Testis (tissue), 3 donors: Measurements from ENCODE around the gene ITGB5. TPM values are rescaled to one million over a fixed set of nuclear protein-coding genes. Genes with fewer than 3 reads are reported as not detected.

ENCODE experiments used
- DNase-seq: peaks from one replicate; pipeline ENCODE4 v3.0.0-alpha.2; 2019
- H3K27ac ChIP-seq, 2 donors: fragments of 200-600 bp; sonication (generic); one replicate each; pipeline ENCODE4 v1.5.1; 2019
- H3K27me3 ChIP-seq: fragments of 200-600 bp; sonication (generic); one replicate; pipeline ENCODE4 v1.5.1; 2019
- H3K36me3 ChIP-seq: fragments of 200-600 bp; sonication (generic); one replicate; pipeline ENCODE4 v1.5.1; 2017; ENCODE audit warnings: low read depth; ENCODE audit errors: missing control alignments
- H3K4me1 ChIP-seq: fragments of 200-600 bp; sonication (generic); one replicate; pipeline ENCODE4 v1.5.1; 2019
- H3K4me3 ChIP-seq, 2 donors: fragments of 200-600 bp; sonication (generic); one replicate each; pipeline ENCODE4 v1.5.1; 2017 to 2019
- H3K9me3 ChIP-seq: fragments of 200-600 bp; sonication (generic); one replicate; pipeline ENCODE4 v1.5.1; 2017
- CTCF ChIP-seq, 3 experiments: fragments of 450-650 bp in 2 of 3; fragments of 200-600 bp in 1 of 3; sonication (generic) in 1 of 3; IDR thresholded peaks; one replicate each; pipeline ENCODE4 v1.5.1; 2016 to 2019; ENCODE audit warnings: antibody characterized with exemption in 3 of 3, mild to moderate bottlenecking in 2 of 3, moderate library complexity in 1 of 3
- POLR2A ChIP-seq: fragments of 450-650 bp; IDR thresholded peaks from one replicate; pipeline ENCODE4 v1.6.1; 2017; ENCODE audit warnings: antibody characterized with exemption, mild to moderate bottlenecking, moderate library complexity
- WGBS, 2 donors: methylation state at CpG; one replicate each; pipeline ENCODE4 v1.1.5; 2018; 5-methylcytosine and 5-hydroxymethylcytosine counted together
- intact Hi-C: fragments of 100-400 bp; cut with DNase I; formaldehyde crosslinking; loops from one replicate; pipeline ENCODE4 v1.15.1; 2023; ENCODE audit warnings: low total_unique reads
- polyA plus RNA-seq: library from polyadenylated mRNA; stranded (reverse); fragments of 350-450 nt; fragmentation: Illumina TruSeq; extraction: RNeasy Lipid Tissue Mini Kit (QIAGEN cat#74804); gene quantifications from one replicate; pipeline ENCODE4 v1.2.3, GENCODE V29; 2014; ENCODE audit warnings: low read depth, low replicate concordance; ENCODE audit not compliant: insufficient read depth
- total RNA-seq, 2 donors: library from RNA; depleted of rRNA; stranded (reverse); fragments of >200 nt; gene quantifications; one replicate each; pipeline ENCODE4 v1.2.3, GENCODE V29; 2016

The ITGB5 gene
- total and polyA plus RNA-seq, 3 donors from 2014 or later: 46.0 to 101 (median 76.9) TPM

- peak overlapping the region; percentile 40 to 85 for H3K27ac ChIP-seq
- intact Hi-C loops: loop anchor here (10.0 kb wide), 1 partner anchor 107 kb away; no protein-coding TSS in a partner anchor
- WGBS, 2 donors: 75 to 91% methylated on average over 3 of the region's 3 CpGs
- peak; percentile 61 for DNase-seq
- H3K4me3 ChIP-seq: no peak overlapping the region
- H3K4me1 ChIP-seq: peaks cover 29% of the 10 kb centered on the region
- no peaks in the 10 kb centered on the region for H3K36me3 ChIP-seq
- H3K27me3 ChIP-seq: no peaks in the 10 kb centered on the region
- no peaks in the 10 kb centered on the region for H3K9me3 ChIP-seq
- TF ChIP-seq POLR2A (no peak), CTCF (IDR thresholded peaks at IDR 0.05) (no peak)
Measured at GRCh38 chr3:124787476-124788195, 99.5 kb downstream of the ITGB5 start.

GRCh38 chr3:124786511-124787241 lies 100.5 kb downstream of the ITGB5 start:
- no peak for DNase-seq
- intact Hi-C loops: loop anchor here (10.0 kb wide), 1 partner anchor 108 kb away; no protein-coding TSS in a partner anchor
- H3K4me1 ChIP-seq: peaks cover 31% of the 10 kb centered on the region

GRCh38 chr3:124785973-124786372 lies 101.2 kb downstream of the ITGB5 start:
- Histone ChIP-seq H3K36me3 (no peaks in the 10 kb centered on the region), H3K27ac (peak overlapping the region in 1 of 2 donors; percentile 85), H3K4me1 (peaks cover 38% of the 10 kb centered on the region), H3K4me3 (no peak overlapping the region), H3K9me3 (no peaks in the 10 kb centered on the region), H3K27me3 (no peaks in the 10 kb centered on the region)
- DNase-seq: no peak
- TF ChIP-seq CTCF (IDR thresholded peaks at IDR 0.05) (no peak), POLR2A (no peak)
- WGBS, 2 donors: 75 to 82% methylated on average over 3 of the region's 3 CpGs
- intact Hi-C loops: loop anchor here (10.0 kb wide), 1 partner anchor 109 kb away; no protein-coding TSS in a partner anchor

More at GRCh38 chr3:124786511-124787241, 100.5 kb downstream of the ITGB5 start:
- WGBS, 2 donors: 49 to 57% methylated on average over 6 of the region's 6 CpGs
- no peaks in the 10 kb centered on the region for H3K36me3 ChIP-seq
- H3K4me3 ChIP-seq: no peak overlapping the region
- no peaks in the 10 kb centered on the region for H3K27me3 ChIP-seq
- H3K9me3 ChIP-seq: no peaks in the 10 kb centered on the region
- TF ChIP-seq CTCF (IDR thresholded peaks at IDR 0.05) (peak; percentile 42 to 57 (median 46)), POLR2A (no peak)
- H3K27ac ChIP-seq: peak overlapping the region; percentile 40 to 85

GRCh38 chr3:124784686-124785382 lies 102.3 kb downstream of the ITGB5 start:
- H3K4me3 ChIP-seq: no peak overlapping the region
- no peaks in the 10 kb centered on the region for H3K9me3 ChIP-seq
- intact Hi-C loops: loop anchor here (10.0 kb wide), 1 partner anchor 110 kb away; no protein-coding TSS in a partner anchor
- 72 to 78% methylated on average over 16 to 17 of the region's 17 CpGs for WGBS, 2 donors
- H3K4me1 ChIP-seq: peaks cover 50% of the 10 kb centered on the region
- no peaks in the 10 kb centered on the region for H3K36me3 ChIP-seq
- DNase-seq: no peak
- H3K27me3 ChIP-seq: no peaks in the 10 kb centered on the region
- TF ChIP-seq CTCF (IDR thresholded peaks at IDR 0.05): no peak
- no peak for TF ChIP-seq POLR2A
- H3K27ac ChIP-seq: no peak overlapping the region
